ENCODE data around the gene HPS4. TPM values are rescaled to one million over a fixed set of nuclear protein-coding genes. Genes with fewer than 3 reads are reported as not detected.
"Not testable (repeated sequence)": the region's sequence is repeated elsewhere in the genome, so short reads cannot be mapped to it uniquely, and the experiment has no call there.

Gene HPS4
- total RNA-seq, 2 experiments from 2014 or later: 32.2 to 34.6 TPM

GRCh38 chr22:26428515-26429457, 54.8 kb downstream of the HPS4 start, which contains the start of gene ASPHD2:
Gene ASPHD2, plus strand, starts transcription at chr22:26429260. Its CDS starts 4,356 bp downstream, at chr22:26433616.
- no peaks in the 10 kb centered on the region for H3K9me3 Mint-ChIP-seq (ENCODE audit: insufficient read depth)
- H3K27ac Mint-ChIP-seq: peak within 1 kb of the TSS; percentile 99
- H3K4me1 Mint-ChIP-seq (ENCODE audit: low read depth): peaks cover 51% of the 10 kb centered on the region
- POLR2A ChIA-PET: interaction anchor here (0.8 to 3.6 kb wide), 11 partner anchors 9 to 245 kb away, joined by 3 to 25 read pairs (median 5); partner anchors contain the start of genes HPS4, SRRD and TFIP11
- CTCF ChIA-PET: interaction anchor here (1.2 to 1.8 kb wide), 2 partner anchors 37 to 64 kb away, joined by 3 to 7 read pairs; no protein-coding TSS in a partner anchor
- ATAC-seq (peak; percentile 90), DNase-seq (peak; percentile 83)
- peak within 1 kb of the TSS; percentile 94 for H3K4me3 Mint-ChIP-seq
- H3K36me3 Mint-ChIP-seq (ENCODE audit: low read depth): peaks cover 11% of the 10 kb centered on the region
- peaks cover 15% of the 10 kb centered on the region for H3K27me3 Mint-ChIP-seq (ENCODE audit: low read depth)

- peak overlapping the region; percentile 82 for H3K27ac Mint-ChIP-seq
- H3K9me3 Mint-ChIP-seq (ENCODE audit: insufficient read depth): peaks cover 10% of the 10 kb centered on the region
- peak overlapping the region; percentile 59 for H3K4me3 Mint-ChIP-seq
- peaks cover 3% of the 10 kb centered on the region for H3K36me3 Mint-ChIP-seq (ENCODE audit: low read depth)
- ATAC-seq (no peak), DNase-seq (no peak)
- POLR2A ChIA-PET: no interaction called here
- peaks cover 19% of the 10 kb centered on the region for H3K27me3 Mint-ChIP-seq (ENCODE audit: low read depth)
- CTCF ChIA-PET: no interaction called here
- H3K4me1 Mint-ChIP-seq (ENCODE audit: low read depth): peaks cover 37% of the 10 kb centered on the region
These were observed 56.7 kb downstream of the HPS4 start for GRCh38 chr22:26426924-26427323.

DNA sequence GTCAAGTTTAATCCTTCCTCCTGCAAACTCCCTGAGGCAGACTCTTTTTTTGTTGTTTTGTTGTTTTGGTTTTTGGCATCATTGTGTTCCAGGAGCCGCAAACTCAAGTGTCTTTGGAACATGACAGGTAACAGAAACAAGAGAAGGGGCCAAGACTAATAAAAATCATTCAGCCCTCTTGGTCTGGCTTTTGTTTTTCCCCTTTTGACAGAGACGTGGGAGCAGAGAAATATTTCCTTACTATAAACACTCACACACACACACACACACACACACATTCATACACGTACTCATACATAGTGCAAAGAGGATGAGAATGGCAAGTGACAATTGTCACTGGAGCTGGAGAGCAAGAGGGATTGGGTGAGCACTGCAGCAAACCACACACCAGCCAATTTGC, 65.0 kb downstream of the HPS4 start:
- no peaks in the 10 kb centered on the region for H3K36me3 Mint-ChIP-seq (ENCODE audit: low read depth)
- H3K4me1 Mint-ChIP-seq (ENCODE audit: low read depth): no peaks in the 10 kb centered on the region

GRCh38 chr22:26417406-26417805, 66.2 kb downstream of the HPS4 start:
- H3K4me3 Mint-ChIP-seq: no peak overlapping the region
- H3K4me1 Mint-ChIP-seq (ENCODE audit: low read depth): no peaks in the 10 kb centered on the region
- ChIA-PET POLR2A (interaction anchor here (1.9 kb wide), 1 partner anchor 11 kb away, joined by 4 read pairs; no protein-coding TSS in a partner anchor), CTCF (interaction anchor here (1.4 to 1.9 kb wide), 2 partner anchors 14 to 20 kb away, joined by 4 read pairs; no protein-coding TSS in a partner anchor)
- DNase-seq (no peak), ATAC-seq (no peak)
- H3K36me3 Mint-ChIP-seq (ENCODE audit: low read depth): no peaks in the 10 kb centered on the region
- no peaks in the 10 kb centered on the region for H3K9me3 Mint-ChIP-seq (ENCODE audit: insufficient read depth)
- H3K27ac Mint-ChIP-seq: no peak overlapping the region
- H3K27me3 Mint-ChIP-seq (ENCODE audit: low read depth): peaks cover 43% of the 10 kb centered on the region

More for the DNA sequence above, 65.0 kb downstream of the HPS4 start:
- ChIA-PET CTCF (no interaction called here), POLR2A (no interaction called here)
- DNase-seq: no peak
- H3K4me3 Mint-ChIP-seq: no peak overlapping the region
- ATAC-seq: no peak
- H3K27me3 Mint-ChIP-seq (ENCODE audit: low read depth): peaks cover 42% of the 10 kb centered on the region
- peaks cover 10% of the 10 kb centered on the region for H3K9me3 Mint-ChIP-seq (ENCODE audit: insufficient read depth)
- no peak overlapping the region for H3K27ac Mint-ChIP-seq

GRCh38 chr22:26416670-26417276, 66.8 kb downstream of the HPS4 start:
- H3K4me1 Mint-ChIP-seq (ENCODE audit: low read depth): no peaks in the 10 kb centered on the region
- H3K36me3 Mint-ChIP-seq (ENCODE audit: low read depth): no peaks in the 10 kb centered on the region
- DNase-seq (no peak), ATAC-seq (no peak)
- POLR2A ChIA-PET: interaction anchor here (1.9 kb wide), 1 partner anchor 12 kb away, joined by 4 read pairs; no protein-coding TSS in a partner anchor
- no peaks in the 10 kb centered on the region for H3K9me3 Mint-ChIP-seq (ENCODE audit: insufficient read depth)
- H3K4me3 Mint-ChIP-seq: no peak overlapping the region
- CTCF ChIA-PET: interaction anchor here (1.0 to 1.9 kb wide), 3 partner anchors 14 to 52 kb away, joined by 3 to 4 read pairs (median 4); no protein-coding TSS in a partner anchor
- peaks cover 43% of the 10 kb centered on the region for H3K27me3 Mint-ChIP-seq (ENCODE audit: low read depth)
- H3K27ac Mint-ChIP-seq: no peak overlapping the region

DNA sequence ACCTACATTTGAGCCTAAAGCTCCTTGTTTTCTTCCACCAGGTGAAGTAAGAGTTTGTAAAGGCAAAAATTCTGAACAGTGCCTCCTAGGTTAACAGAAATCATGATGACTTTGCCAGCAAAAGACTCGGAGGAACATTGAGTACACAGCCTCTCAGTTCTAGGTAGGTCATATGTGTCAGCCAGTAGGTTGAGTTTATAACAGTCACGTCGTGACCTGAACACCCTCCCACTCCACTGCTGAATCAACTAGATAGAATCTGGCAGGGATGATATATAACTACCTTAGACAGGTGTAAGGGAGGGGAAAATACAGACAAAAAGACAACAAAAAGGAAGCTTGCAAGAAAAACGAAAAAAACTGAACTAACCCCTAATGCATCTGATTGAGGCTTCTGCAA, 67.3 kb downstream of the HPS4 start:
- no peaks in the 10 kb centered on the region for H3K36me3 Mint-ChIP-seq (ENCODE audit: low read depth)
- H3K9me3 Mint-ChIP-seq (ENCODE audit: insufficient read depth): no peaks in the 10 kb centered on the region
- no peak for ATAC-seq
- CTCF ChIA-PET: interaction anchor here (1.0 to 1.9 kb wide), 3 partner anchors 13 to 51 kb away, joined by 3 to 4 read pairs (median 4); no protein-coding TSS in a partner anchor
- DNase-seq: no peak
- H3K4me1 Mint-ChIP-seq (ENCODE audit: low read depth): no peaks in the 10 kb centered on the region
- H3K4me3 Mint-ChIP-seq: no peak overlapping the region
- POLR2A ChIA-PET: interaction anchor here (1.9 kb wide), 1 partner anchor 12 kb away, joined by 4 read pairs; no protein-coding TSS in a partner anchor
- H3K27ac Mint-ChIP-seq: no peak overlapping the region
- H3K27me3 Mint-ChIP-seq (ENCODE audit: low read depth): peaks cover 41% of the 10 kb centered on the region

- CTCF ChIA-PET: no interaction called here
- POLR2A ChIA-PET: interaction anchor here (1.4 kb wide), 1 partner anchor 14 kb away, joined by 3 read pairs; no protein-coding TSS in a partner anchor
- H3K36me3 Mint-ChIP-seq (ENCODE audit: low read depth): no peaks in the 10 kb centered on the region
- no peak for DNase-seq
- no peak for ATAC-seq
- H3K27ac Mint-ChIP-seq: no peak overlapping the region
- peaks cover 36% of the 10 kb centered on the region for H3K27me3 Mint-ChIP-seq (ENCODE audit: low read depth)
- no peak overlapping the region for H3K4me3 Mint-ChIP-seq
- H3K9me3 Mint-ChIP-seq (ENCODE audit: insufficient read depth): no peaks in the 10 kb centered on the region
- H3K4me1 Mint-ChIP-seq (ENCODE audit: low read depth): no peaks in the 10 kb centered on the region
These were observed 69.2 kb downstream of the HPS4 start for GRCh38 chr22:26414347-26414746.

DNA sequence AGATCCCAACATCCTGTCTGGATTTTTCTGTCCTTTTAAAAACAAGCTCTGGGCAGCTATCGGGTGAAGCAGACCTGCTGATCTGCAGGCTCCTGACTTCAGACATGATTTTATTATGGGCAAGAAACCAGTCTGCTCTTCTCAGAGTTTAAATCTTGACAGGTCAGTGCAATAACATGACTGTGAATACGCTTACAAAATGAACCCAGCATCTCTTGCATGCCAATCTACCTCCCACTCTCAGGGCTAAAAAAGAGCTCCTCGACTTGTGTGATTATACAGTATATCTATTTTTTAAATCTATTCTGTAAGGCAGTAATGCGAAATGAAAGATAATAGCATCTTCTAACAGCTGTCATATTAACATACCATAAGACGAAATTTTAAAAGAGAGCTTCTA, 73.2 kb downstream of the HPS4 start:
- no peaks in the 10 kb centered on the region for H3K36me3 Mint-ChIP-seq (ENCODE audit: low read depth)
- POLR2A ChIA-PET: no interaction called here
- ATAC-seq: no peak
- H3K9me3 Mint-ChIP-seq (ENCODE audit: insufficient read depth): no peaks in the 10 kb centered on the region
- no peak overlapping the region for H3K4me3 Mint-ChIP-seq
- CTCF ChIA-PET: interaction anchor here (0.7 to 2.3 kb wide), 7 partner anchors 11 to 51 kb away, joined by 3 to 6 read pairs (median 3); no protein-coding TSS in a partner anchor
- DNase-seq: no peak
- H3K27ac Mint-ChIP-seq: no peak overlapping the region
- H3K27me3 Mint-ChIP-seq (ENCODE audit: low read depth): peaks cover 22% of the 10 kb centered on the region
- no peaks in the 10 kb centered on the region for H3K4me1 Mint-ChIP-seq (ENCODE audit: low read depth)

GRCh38 chr22:26409719-26410335, 73.8 kb downstream of the HPS4 start:
- DNase-seq (no peak), ATAC-seq (no peak)
- peaks cover 25% of the 10 kb centered on the region for H3K27me3 Mint-ChIP-seq (ENCODE audit: low read depth)
- peaks cover 1% of the 10 kb centered on the region for H3K4me1 Mint-ChIP-seq (ENCODE audit: low read depth)
- ChIA-PET CTCF (interaction anchor here (1.0 to 2.3 kb wide), 6 partner anchors 10 to 52 kb away, joined by 3 to 6 read pairs (median 4); no protein-coding TSS in a partner anchor), POLR2A (no interaction called here)
- H3K27ac Mint-ChIP-seq: no peak overlapping the region
- H3K4me3 Mint-ChIP-seq: no peak overlapping the region
- H3K36me3 Mint-ChIP-seq (ENCODE audit: low read depth): no peaks in the 10 kb centered on the region
- no peaks in the 10 kb centered on the region for H3K9me3 Mint-ChIP-seq (ENCODE audit: insufficient read depth)

DNA sequence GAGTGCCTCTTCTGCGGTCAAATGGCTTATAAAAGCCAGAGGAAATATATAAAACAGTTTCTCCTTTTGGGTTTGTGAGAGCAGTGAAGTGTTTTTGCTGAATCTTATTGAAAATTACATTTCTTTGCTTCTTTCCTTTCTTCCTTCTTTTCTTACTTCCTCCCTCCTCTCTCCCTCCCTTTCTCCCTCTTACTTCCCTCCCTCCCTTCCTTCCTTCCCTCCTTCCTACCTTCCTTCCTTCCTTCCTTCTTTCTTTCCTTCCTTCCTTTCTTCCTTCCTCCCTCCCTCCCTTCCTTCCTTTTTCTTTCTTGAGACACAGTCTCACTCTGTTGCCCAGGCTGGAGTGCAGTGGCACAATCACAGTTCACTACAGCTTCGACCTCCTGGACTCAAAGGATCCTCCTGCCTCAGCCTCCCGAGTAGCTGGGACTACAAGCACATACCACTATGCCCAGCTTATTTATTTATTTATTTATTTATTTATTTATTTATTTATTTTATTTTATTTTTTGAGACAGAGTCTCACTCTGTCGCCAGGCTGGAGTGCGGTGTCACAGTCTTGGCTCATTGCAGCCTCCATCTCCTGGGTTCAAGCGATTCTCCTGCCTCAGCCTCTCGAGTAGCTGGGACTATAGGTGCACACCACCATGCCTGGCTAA, 74.9 kb downstream of the HPS4 start:
- H3K4me1 Mint-ChIP-seq (ENCODE audit: low read depth); H3K4me3 Mint-ChIP-seq; H3K36me3 Mint-ChIP-seq (ENCODE audit: low read depth); H3K27ac Mint-ChIP-seq; H3K9me3 Mint-ChIP-seq (ENCODE audit: insufficient read depth); ATAC-seq; DNase-seq: not testable (repeated sequence)
- CTCF ChIA-PET: interaction anchor here (2.3 kb wide), 1 partner anchor 44 kb away, joined by 6 read pairs; no protein-coding TSS in a partner anchor
- POLR2A ChIA-PET: interaction anchor here (0.7 kb wide), 1 partner anchor 254 kb away, joined by 3 read pairs; no protein-coding TSS in a partner anchor
- peaks cover 22% of the 10 kb centered on the region for H3K27me3 Mint-ChIP-seq (ENCODE audit: low read depth)

GRCh38 chr22:26406118-26406517, 77.5 kb downstream of the HPS4 start:
- no peak overlapping the region for H3K27ac Mint-ChIP-seq
- POLR2A ChIA-PET: interaction anchor here (0.7 kb wide), 1 partner anchor 502 kb away, joined by 3 read pairs; no protein-coding TSS in a partner anchor

More at GRCh38 chr22:26406118-26406517, 77.5 kb downstream of the HPS4 start:
- no peaks in the 10 kb centered on the region for H3K9me3 Mint-ChIP-seq (ENCODE audit: insufficient read depth)
- CTCF ChIA-PET: interaction anchor here (1.5 to 1.8 kb wide), 2 partner anchors 38 to 55 kb away, joined by 5 to 10 read pairs; no protein-coding TSS in a partner anchor
- peaks cover 10% of the 10 kb centered on the region for H3K4me1 Mint-ChIP-seq (ENCODE audit: low read depth)
- no peak for ATAC-seq
- no peak overlapping the region for H3K4me3 Mint-ChIP-seq
- no peak for DNase-seq
- peaks cover 18% of the 10 kb centered on the region for H3K27me3 Mint-ChIP-seq (ENCODE audit: low read depth)
- H3K36me3 Mint-ChIP-seq (ENCODE audit: low read depth): no peaks in the 10 kb centered on the region
